DMS153 (cell line): ENCODE data around the gene POLH.
"Not testable (repeated sequence)": the region's sequence is repeated elsewhere in the genome, so short reads cannot be mapped to it uniquely, and the experiment has no call there.

ENCODE experiments used
- DNase-seq: peaks from one replicate; lab custom pipeline; 2025; lab: John Stamatoyannopoulos, UW

POLH gene

DNA sequence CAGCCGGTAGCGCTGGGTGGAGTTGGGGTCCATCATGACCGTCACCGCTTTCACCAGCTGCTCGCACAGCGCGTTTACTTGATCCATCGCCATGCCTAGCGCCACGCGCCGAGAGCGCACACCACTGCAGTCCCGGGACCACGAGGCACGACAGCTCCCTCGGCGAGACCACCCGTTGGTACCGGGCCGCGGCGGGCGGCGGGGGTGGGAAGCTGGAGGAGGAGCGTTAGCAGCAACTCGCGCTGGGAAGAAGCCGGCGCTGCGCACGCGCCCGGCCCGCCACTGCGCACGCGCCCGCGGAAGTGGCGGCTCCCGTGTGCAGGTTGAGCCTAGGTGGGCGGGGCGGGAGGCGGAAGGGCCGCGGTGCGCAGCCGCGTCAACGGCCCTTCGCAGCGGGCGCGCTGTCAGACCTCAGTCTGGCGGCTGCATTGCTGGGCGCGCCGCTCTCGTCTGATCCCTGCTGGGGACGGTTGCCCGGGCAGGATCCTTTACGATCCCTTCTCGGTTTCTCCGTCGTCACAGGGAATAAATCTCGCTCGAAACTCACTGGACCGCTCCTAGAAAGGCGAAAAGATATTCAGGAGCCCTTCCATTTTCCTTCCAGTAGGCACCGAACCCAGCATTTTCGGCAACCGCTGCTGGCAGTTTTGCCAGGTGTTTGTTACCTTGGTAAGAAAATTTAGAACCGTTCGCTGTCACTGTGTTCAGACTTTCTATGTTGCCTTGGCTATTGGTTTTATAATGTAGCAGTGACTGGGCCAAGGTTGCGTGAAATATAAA, at the start of gene POLH, which contains the start of gene XPO5:
TSS of gene POLH (plus strand) at position 414 of the 780 bp plus-strand sequence. CDS start 6,135 bp downstream, outside the sequence.
TSS of gene XPO5 (minus strand) at position 267 of the 780 bp plus-strand sequence. CDS start at position 93, 174 bp downstream.
- peak; percentile 85 for DNase-seq

DNA sequence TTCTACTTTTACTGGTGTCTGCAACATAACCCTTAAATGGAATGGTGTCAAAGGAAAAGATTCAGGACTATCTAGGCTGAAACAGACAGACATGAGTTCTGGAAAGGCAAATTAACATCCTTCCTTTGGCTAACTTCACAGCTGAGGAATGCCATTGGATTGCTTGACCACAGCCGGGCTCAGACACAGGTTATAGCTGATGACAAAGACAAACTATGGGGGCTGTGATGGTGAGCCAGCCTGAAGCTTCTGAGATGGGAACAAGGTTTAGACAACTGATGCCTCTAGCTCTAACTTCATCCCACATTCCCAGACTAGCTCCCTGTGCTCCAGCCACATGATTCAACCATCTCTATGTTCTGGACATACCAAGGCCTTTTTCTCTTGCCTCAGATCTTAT, 43.8 kb upstream of the POLH start:
- DNase-seq, result no peak

DNA sequence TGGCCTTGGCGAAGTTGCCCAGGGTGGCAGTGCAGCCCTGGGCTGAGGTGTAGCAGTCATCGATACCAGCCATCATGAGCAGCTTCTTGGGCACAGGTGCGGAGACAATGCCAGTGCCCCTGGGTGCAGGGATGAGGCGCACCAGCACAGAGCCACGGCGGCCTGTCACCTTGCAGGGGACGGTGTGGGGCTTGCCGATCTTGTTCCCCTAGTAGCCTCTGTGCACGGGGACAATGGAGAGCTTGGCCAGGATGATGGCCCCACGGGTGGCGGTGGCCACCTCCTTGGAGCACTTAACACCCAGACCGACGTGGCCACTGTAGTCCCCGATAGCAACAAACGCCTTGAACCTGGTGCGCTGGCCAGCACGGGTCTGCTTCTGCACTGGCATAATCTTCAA, 37.0 kb upstream of the POLH start:
- not testable (repeated sequence) for DNase-seq

DNA sequence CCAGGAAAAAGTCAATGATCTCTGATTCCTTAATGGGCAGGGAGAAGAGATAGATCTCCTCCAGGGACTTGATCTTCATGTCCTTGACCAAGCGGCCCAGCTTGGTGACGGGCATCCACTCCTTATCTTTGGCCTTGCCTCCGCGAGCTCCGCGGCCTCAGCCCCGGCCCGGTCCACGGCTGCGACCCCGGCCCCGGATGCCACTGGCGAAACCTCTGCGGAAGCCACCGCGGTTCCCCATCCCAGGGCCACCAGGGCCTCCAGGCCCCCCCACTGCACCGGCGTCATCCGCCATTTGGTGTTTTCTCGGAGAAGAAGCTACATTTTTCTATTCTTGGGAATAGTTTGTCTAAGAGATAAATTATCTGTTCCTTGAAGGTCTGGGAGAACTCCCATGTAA, 36.6 kb upstream of the POLH start:
- not testable (repeated sequence) for DNase-seq

DNA sequence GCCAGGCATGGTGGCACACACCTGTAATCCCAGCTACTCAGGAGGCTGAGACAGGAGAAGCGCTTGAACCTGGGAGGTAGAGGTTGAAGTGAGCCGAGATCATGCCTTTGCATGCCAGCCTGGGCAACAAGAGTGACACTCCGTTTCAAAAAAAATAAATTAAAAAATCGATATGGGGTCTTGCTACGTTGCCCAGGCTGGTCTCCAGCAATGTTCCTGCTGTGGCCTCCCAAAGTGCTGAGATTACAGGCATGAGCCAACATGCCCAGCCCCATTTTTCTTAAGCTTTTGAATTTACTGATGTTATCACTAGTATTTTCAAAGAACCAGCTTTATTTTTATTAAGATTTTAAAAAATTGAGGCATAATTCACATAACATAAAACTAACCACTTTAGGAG, 35.5 kb upstream of the POLH start:
- no peak for DNase-seq

DNA sequence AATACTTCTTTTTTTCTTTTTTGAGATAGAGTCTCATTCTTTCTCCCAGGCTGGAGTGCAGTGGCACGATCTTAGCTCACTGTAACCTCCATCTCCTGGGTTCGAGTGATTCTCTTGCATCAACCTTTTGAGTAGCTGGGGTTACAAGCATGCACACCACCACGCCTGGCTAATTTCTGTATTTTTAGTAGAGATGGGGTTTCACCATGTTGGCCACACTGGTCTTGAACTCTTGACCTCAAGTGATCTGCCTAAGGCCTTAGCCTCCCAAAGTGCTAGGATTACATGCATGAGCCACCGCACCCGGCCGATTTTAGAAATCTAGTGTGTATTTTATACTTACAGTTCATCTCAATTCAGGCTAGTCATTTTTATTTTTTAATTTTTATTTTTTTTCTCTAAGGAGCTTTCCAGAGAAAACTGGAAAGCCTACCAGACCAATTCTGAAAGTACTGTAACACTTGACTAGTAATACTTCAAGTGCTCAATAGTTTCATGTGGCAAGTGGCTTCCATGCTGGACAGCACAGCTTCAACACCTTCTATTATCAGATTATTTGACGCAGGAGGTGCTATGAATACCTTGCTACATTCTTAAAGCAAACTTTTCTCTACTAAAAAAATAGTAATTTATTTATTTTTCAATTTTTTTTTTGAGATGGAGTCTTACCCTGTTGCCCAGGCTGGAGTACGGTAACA, 34.1 kb upstream of the POLH start:
- no peak for DNase-seq

DNA sequence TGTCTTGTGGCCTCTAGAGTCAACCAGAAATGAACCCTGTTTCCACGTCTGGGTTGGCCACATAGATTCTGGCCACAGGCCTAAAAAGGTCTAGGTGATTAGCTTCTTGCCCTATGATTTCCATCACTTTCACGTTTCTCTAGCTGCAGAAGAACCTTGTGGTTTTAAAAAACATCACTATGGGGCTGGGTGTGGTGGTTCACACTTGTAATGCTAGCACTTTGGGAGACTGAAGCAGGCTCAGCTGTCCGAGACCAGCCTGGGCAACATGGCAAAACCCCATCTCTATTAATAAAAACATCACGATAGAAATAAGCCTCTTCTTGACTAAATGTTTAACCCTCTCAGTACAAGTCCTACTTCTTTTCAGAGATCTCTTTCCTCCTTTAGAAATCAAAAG, 31.5 kb upstream of the POLH start:
- no peak for DNase-seq

DNA sequence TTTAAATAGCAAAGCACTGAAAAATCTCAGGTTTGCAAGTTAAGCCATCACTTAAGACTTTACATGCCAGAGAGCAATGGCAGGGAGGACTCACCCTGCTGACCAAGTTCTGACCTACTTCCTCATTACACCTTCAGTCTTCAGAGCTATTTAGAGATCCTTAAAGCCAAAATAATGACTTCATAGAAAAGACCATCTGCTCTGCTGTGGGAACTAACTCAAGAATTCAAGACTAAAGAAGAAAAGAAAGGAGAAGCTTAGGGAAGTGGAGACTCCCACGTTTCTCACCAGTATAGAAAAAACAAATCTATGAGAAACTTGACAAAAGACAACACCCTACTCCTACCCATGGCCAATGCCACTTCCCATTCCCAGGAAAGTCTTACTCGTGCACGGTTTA, 28.8 kb upstream of the POLH start:
- DNase-seq, result no peak

DNA sequence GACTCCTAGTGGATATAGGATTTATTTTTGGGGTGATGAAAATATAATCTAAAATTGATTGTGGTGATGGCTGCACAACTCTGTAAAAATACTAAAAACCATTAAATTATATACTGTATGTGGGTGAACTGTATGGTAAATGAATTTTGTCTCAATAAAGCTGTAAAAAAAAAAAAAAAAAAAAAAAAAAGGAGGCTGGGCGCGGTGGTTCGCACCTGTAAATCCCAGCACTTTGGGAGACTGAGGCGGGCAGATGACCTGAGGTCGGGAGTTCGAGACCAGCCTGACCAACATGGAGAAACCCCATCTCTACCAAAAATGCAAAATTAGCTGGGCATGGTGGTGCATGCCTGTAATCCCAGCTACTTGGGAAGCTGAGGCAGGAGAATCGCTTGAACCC, 18.4 kb upstream of the POLH start:
- not testable (repeated sequence) for DNase-seq

DNA sequence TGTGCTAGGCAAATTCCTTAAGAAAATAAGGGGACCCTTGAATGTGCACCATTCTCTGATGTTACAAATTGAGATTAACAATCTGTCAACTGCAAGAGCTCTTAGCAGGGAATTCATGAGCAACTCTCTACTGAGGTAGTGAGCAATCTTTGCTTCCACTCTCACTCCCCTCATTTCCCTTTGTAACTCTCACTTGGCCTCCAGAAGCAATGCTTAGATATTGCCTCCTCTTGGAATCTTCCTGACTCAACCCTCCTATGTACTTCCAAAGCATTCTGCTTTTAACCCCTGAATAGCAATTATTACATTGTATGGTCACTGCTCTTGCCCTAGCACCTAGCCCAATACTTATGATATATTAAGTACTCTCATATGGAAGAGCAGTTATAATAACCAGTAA, 16.7 kb upstream of the POLH start:
- DNase-seq, result no peak

DNA sequence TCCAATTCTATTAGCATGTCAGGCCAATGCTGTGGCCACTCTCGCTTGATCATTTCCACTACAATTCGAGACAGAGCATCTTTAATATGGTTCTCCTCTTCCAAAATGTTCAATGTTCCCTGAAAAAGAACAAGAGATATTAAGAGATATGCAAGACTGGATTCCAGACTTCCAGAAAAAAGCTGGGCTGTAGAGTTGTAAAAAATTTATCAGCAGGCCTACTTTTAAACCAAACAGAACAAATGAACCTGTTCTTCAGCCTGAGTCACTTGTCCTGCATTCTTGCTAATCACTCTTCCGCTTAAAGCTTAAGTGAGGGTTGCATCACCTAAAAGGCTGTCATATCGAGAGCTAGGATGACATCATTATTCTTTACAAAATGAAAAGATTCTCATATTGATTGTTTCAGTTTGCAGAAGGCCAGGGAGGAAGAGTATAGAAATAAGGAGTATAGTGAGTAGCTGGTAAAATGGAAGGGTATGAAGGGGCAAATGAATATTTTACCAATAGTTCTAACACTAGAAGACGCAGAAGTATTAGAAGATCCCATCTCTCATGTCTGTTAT, 5.0 kb upstream of the POLH start:
- DNase-seq, result no peak

DNA sequence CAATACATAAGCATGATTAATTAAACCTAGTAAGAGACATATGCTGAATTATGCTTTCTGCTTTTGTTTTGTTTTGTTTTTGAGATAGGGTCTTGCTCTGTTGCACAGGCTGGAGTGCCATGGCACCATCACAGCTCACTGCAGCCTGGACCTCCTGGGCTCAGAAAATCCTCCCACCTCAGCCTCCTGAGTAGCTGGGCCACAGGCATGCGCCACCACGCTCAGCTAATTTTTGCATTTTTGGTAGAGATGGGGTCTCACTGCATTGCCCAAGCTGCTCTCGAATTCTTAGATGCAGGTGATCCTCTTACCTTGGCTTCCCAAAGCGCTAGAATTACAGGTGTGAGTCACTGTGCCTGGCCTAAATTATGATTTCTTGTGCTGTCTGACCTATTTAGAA, 4.0 kb upstream of the POLH start:
- no peak for DNase-seq

DNA sequence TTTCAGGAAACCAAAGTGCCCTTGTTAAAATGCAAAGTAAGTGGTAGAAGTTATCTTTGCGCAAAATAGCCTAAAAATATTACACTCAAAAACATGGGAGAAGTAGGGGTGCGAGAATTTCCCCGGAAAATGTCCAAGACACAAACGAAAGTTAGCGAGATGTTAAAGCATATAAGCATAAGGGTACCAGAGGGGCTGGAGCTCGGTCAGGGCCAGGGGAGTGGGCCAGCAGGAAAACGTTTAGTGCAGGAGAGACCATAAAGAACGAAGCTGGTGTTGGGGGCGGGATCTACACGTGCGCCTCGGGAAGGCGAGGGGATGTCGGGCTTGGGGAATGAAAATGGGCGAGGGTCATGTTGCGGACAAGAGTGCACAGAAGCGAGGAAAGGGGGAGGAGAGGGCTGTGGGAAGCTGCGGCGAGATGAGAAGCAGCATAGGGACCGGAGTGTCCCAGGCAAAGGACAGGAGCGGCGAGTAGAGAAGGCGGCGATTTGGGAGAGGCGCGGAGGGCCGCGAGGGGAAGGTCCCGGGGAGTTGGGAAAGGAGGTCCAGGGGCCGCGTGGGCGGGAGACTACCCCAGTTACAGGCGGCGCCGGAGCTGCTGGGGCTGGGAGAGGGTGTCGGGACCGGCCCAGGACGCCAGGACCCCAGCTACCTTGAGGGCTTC, 747 bp upstream of the POLH start:
- no peak for DNase-seq

DNA sequence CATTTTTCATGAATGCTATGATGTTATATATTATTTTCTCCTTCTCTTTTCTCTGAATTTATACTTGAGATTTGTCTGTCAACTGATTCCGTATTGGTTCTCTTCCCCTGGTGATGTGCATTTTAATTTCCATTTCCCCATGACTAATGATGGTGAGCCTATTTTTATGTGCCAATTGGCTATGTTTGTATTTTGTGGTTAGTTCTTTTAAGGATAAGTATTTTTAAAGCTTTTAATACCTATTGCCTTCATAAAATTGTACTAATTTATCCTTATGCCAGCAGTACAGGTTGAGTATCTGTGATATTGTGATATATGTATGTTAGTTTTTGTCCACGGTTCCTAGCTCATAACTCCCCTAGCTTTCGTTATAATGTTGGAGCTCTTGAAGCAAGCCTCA, 2.8 kb downstream of the POLH start:
- no peak for DNase-seq

DNA sequence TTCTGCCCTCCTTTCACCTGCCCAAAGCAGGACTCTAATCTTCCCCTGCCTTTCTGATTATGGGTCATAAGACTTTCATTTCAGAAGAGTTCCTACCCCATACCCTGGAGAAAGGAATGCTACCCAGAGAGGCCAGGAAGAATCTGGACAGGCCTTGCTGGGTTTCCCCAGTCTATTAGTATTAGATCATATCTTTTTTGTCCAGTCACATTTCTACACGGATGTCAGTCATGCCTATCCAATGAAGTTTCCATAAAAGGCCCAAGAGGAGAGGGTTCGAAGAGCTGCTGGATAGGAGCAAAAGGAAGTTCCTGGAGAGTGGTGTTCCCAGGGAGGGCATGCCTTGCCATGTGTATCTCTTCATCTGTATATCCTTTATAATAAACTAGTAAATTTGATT, 3.2 kb downstream of the POLH start:
- no peak for DNase-seq

DNA sequence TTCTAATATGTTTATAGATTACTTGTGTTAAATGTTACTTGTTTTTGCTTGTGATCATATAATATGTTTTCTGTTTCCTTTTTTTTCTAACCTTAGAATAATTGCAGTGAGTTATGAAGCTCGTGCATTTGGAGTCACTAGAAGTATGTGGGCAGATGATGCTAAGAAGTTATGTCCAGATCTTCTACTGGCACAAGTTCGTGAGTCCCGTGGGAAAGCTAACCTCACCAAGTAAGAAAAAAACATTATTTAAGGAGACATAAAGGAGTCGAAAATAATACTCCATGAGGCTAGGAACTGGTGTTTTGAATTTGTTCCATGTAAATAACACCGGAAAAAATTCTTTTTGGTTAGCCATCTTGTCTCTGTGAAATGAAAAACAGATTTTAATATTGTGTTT, 6.9 kb downstream of the POLH start:
- DNase-seq, result no peak

DNA sequence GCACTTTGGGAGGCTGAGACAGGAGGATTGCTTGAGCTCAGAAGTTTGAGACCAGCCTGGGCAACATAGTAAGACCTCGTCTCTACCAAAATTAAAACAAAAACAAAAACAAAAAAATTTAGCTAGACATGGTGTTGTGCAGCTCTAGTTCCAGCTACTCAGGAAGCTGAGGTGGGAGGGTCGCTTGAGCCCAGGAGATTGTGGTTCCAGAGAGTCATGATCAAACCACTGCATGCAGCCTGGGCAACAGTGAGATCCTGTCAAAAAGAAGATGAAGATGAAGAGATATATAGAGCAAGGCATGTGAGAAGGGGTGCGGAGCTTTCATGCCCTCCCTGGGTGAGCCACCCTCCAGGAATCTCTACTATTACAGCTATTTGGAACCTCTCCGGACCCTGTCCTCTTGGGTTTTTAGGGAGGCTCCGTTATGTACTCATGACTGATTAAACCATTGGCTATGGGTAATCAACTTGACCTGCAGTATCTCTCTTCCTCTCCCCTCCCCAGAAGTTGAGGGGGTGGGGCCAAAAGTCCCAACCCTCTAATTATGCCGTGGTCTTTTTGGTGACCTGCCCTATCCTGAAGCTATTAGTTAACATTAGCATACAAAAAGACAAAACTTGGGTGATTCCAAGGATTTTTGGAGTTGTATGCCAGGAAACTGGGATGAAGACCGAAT, 9.0 kb downstream of the POLH start:
- DNase-seq, result no peak

DNA sequence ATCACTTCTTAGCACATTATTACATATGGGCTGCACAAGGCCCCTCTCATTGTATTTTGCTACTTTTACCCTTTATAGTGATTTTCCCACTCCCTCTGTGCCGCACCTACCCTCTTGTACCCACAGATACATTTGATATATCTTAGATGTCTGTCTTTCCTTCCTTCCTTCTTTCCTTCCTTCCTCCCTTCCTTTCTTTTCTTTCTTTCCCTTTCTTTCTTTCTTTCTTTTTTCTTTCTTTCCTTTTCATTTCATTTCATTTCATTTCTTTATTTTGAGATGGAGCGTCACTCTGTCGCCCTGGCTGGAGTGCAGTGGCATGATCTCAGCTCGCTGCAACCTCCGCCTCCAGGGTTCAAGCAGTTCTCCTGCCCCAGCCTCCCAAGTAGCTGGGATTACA, 12.2 kb downstream of the POLH start:
- DNase-seq, result no peak

DNA sequence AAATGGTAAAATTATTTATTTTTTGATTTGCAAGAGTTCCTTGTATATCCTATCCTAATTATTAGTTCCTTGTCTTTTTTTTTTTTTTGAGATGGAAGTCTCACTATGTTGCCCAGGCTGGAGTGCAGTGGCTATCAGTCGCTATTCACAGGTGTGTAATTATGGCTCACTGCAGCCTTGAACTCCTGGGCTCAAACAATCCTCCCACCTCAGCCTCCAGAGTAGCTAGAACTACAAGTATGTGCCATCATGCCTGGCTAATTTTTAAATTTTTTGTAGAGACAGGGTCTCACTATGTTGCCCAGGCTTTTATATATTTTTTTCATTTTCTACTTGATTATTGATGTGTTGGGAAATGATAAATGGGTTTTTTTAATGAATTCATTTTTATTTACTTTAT, 13.6 kb downstream of the POLH start:
- not testable (repeated sequence) for DNase-seq

DNA sequence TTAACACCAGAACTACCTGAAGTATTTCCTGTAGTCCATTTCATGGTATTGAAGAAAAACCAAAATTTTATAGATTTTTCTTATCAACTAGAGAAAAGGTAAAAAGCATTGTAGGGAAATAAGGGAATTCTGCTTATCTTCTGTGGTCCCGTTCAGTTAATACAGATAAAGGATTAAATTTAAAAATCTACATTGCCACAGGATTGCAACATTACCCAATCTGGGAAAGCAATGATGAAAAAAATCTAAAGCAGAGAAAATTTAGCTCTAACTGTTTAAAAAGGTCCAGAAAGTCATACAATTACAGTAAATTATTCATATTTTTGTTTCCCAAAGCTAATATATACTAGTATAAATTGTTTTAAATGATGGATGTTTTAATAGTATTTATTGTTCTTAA, 18.0 kb downstream of the POLH start:
- DNase-seq, result no peak

DNA sequence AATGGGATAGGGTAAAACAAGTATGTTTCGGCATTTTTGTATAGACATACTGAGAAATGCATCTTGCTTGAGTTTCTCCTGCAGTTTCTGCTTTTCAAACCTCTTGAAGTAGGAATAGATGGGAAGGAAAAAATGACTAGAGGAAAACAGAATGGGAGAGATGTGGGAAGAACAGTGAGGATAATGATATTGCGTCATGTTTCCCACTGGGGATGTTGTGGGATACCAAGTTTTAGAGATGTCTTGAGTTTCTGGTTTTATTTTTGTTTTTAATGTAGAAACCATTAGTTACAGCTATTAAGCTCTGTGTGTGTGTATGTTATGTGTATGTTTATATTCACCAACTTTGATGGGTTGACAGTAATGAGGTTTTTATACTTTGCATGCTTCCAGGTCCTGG, 24.6 kb downstream of the POLH start:
- no peak for DNase-seq

DNA sequence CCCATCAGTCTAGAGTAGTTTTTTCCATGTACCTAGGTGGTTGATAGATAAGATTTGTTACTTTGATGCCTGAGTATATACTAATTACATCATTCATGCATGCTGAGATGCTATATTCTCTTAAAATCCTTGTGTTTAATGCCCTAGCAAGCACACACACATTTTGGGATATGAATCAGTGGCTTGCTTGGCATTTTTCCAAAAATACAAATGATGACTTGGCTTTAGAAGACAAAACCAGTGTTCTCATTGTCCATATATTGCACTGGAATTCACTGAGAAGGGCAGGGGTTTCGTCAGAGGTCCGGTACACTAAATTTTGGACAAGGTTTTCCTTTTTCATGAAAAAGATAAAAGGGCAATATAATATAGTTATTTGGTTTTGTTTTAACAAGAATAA, 28.2 kb downstream of the POLH start:
- DNase-seq, result no peak
